Measurements from ENCODE around the gene KIF18B.

KIF18B gene

GRCh38 chr17:44915862-44916780 is 31.5 kb downstream of the KIF18B start:
- DNase-seq, result no peak

GRCh38 chr17:44915321-44915726 is 32.2 kb downstream of the KIF18B start, which contains the start of gene GFAP:
Gene GFAP (minus strand): TSS chr17:44915500. CDS start chr17:44915486, 14 bp downstream.
- no peak for DNase-seq

- DNase-seq, result no peak
Observed at GRCh38 chr17:44914698-44915271, 32.8 kb downstream of the KIF18B start.

GRCh38 chr17:44914148-44914547 is 33.4 kb downstream of the KIF18B start:
- no peak for DNase-seq

GRCh38 chr17:44913676-44914075 is 33.9 kb downstream of the KIF18B start:
- no peak for DNase-seq

GRCh38 chr17:44912763-44913544 is 34.6 kb downstream of the KIF18B start:
- DNase-seq, result no peak

- DNase-seq, result peak; percentile 69 to 71
Observed at GRCh38 chr17:44911133-44912001, 36.2 kb downstream of the KIF18B start.

- DNase-seq, result no peak
Observed at GRCh38 chr17:44910231-44911106, 37.1 kb downstream of the KIF18B start.

GRCh38 chr17:44909681-44910144 is 37.9 kb downstream of the KIF18B start:
- DNase-seq, result no peak

- no peak for DNase-seq
Observed at GRCh38 chr17:44908761-44909326, 38.7 kb downstream of the KIF18B start.

- DNase-seq, result no peak
Observed at GRCh38 chr17:44907729-44908470, 39.7 kb downstream of the KIF18B start.

- no peak for DNase-seq
Observed at GRCh38 chr17:44906763-44907728, 40.5 kb downstream of the KIF18B start.

GRCh38 chr17:44906010-44906646 is 41.4 kb downstream of the KIF18B start:
- no peak for DNase-seq

GRCh38 chr17:44905006-44906000 is 42.3 kb downstream of the KIF18B start:
- no peak for DNase-seq

- DNase-seq, result no peak
Observed at GRCh38 chr17:44904001-44904984, 43.3 kb downstream of the KIF18B start.
